OCI-LY7 (cell line): ENCODE measurements around the gene SFXN5. TPM values are rescaled to one million over a fixed set of nuclear protein-coding genes. Genes with fewer than 3 reads are reported as not detected.

Source experiments
- BruUV-seq: library from RNA; stranded (reverse); fragments of 400-500 nt; replicated peaks from 2 replicates; lab custom pipeline; 2021; lab: Mats Ljungman, UMichigan
- CTCF ChIA-PET: fragments of 300-600 bp; sonication (Branson Sonifier 250); formaldehyde crosslinking; loops from one replicate; lab custom pipeline; 2022; ENCODE audit warnings: antibody characterized with exemption; ENCODE audit not compliant: unreplicated experiment; lab: Charles Lee
- POLR2A ChIA-PET: fragments of 300-600 bp; sonication (Branson Sonifier 250); formaldehyde crosslinking; loops from one replicate; lab custom pipeline; 2022; ENCODE audit warnings: antibody characterized with exemption; lab: Charles Lee
- DNase-seq: peaks from one replicate; pipeline ENCODE4 v3.0.0-alpha.2; 2015; ENCODE audit warnings: low spot score
- H2AFZ ChIP-seq: fragments of 200-600 bp; sonication (generic), shearing (Covaris generic); 2 replicates; pipeline ENCODE4 v1.6.1; 2014; ENCODE audit warnings: mild to moderate bottlenecking, antibody characterized with exemption, low read length, moderate library complexity
- H3K27ac ChIP-seq: fragments of 200-600 bp; sonication (generic); 2 replicates; pipeline ENCODE4 v1.5.1; 2014; ENCODE audit warnings: mixed run types, low read depth, mild to moderate bottlenecking, moderate library complexity, low read length, inconsistent platforms; ENCODE audit not compliant: poor library complexity, severe bottlenecking
- H3K36me3 ChIP-seq: fragments of 200-600 bp; sonication (generic); 2 replicates; pipeline ENCODE4 v1.6.1; 2014; ENCODE audit warnings: mild to moderate bottlenecking, antibody characterized with exemption, low read length, moderate library complexity, mixed read lengths; ENCODE audit not compliant: insufficient read depth
- H3K4me1 ChIP-seq: fragments of 200-600 bp; sonication (generic); 2 replicates; pipeline ENCODE4 v1.5.1; 2014; ENCODE audit warnings: mild to moderate bottlenecking, low read length; ENCODE audit not compliant: insufficient read depth, poor library complexity, severe bottlenecking
- H3K4me2 ChIP-seq: fragments of 200-600 bp; sonication (generic); 2 replicates; pipeline ENCODE4 v1.6.1; 2014; ENCODE audit warnings: mild to moderate bottlenecking, low read length
- H3K4me3 ChIP-seq: fragments of 200-600 bp; sonication (generic); 2 replicates; pipeline ENCODE4 v1.5.1; 2014; ENCODE audit warnings: mild to moderate bottlenecking, low read depth, low read length; ENCODE audit not compliant: poor library complexity, severe bottlenecking
- H3K79me2 ChIP-seq: fragments of 200-600 bp; sonication (generic); 2 replicates; pipeline ENCODE4 v1.6.1; 2016; ENCODE audit warnings: low read depth, mild to moderate bottlenecking, low read length, moderate library complexity, mixed read lengths; ENCODE audit not compliant: insufficient read depth
- H3K9me2 ChIP-seq: fragments of 200-600 bp; sonication (generic); 2 replicates; pipeline ENCODE4 v1.6.1; 2016; ENCODE audit warnings: mild to moderate bottlenecking, low read length, mixed read lengths; ENCODE audit not compliant: insufficient read depth
- H3K9me3 ChIP-seq: fragments of 200-600 bp; sonication (generic); 2 replicates; pipeline ENCODE4 v1.6.1; 2014; ENCODE audit warnings: mild to moderate bottlenecking, mixed run types, low read length, mixed read lengths
- H4K20me1 ChIP-seq: fragments of 200-600 bp; sonication (generic); 2 replicates; pipeline ENCODE4 v1.6.1; 2014; ENCODE audit warnings: mild to moderate bottlenecking, antibody characterized with exemption, low read length, moderate library complexity, mixed read lengths; ENCODE audit not compliant: insufficient read depth
- EZH2phosphoT487 ChIP-seq: fragments of 200-600 bp; sonication (generic); IDR thresholded peaks from 2 replicates; pipeline ENCODE4 v1.6.1; 2018; ENCODE audit warnings: low read depth, borderline replicate concordance, mild to moderate bottlenecking, mixed run types, antibody characterized with exemption, low read length, moderate library complexity, mixed read lengths
- intact Hi-C: fragments of 100-400 bp; cut with micrococcal nuclease; formaldehyde crosslinking; loops from one replicate; pipeline ENCODE4 v1.10.0; 2022; ENCODE audit not compliant: unreplicated experiment
- total RNA-seq, 2 experiments: library from RNA; depleted of rRNA in 1 of 2; stranded (reverse); fragments of >200 nt in 1 of 2; shearing (Covaris generic) in 1 of 2; gene quantifications; 2 replicates each; pipeline ENCODE4 v1.2.3, GENCODE V29; 2014 to 2022
- TF ChIP-seq, protein P1 (sequence below): fragments of 200-600 bp; sonication (generic); conservative IDR thresholded peaks from 2 replicates; pipeline ENCODE4 v1.5.1; 2014; ENCODE audit warnings: mild to moderate bottlenecking, antibody characterized with exemption, low read length, moderate library complexity, mixed read lengths

SFXN5 gene
- total RNA-seq, 2 experiments from 2014 or later, result 4.5 to 10.5 TPM

DNA sequence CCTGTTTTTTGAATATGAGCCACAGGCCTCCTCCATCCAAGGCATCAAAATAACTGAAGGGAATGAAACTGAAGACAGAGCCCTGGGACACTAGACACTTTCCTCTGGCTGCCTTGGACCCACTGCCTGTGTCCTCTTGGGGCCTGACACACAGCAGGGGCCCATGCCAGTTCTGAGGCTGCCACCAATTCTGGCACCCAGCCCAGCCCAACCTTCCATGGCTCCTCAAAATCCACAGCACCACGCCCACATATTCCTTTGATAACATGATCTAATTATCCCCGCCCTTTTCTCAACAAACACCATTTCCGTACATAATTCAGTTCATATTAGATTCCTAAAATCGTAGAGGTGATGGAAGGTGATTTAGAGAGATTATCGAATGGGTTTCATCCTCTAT is 90.0 kb downstream of the SFXN5 start:
- intact Hi-C loops, result no loop called here
- H2AFZ ChIP-seq, result no peak overlapping the region
- H3K4me1 ChIP-seq, result no peaks in the 10 kb centered on the region
- H3K9me2 ChIP-seq, result no peaks in the 10 kb centered on the region
- H3K27ac ChIP-seq, result no peak overlapping the region
- no peak overlapping the region for H3K4me2 ChIP-seq
- no TSS peak for BruUV-seq
- H3K79me2 ChIP-seq, result no peaks in the 10 kb centered on the region
- H3K4me3 ChIP-seq, result no peak overlapping the region
- H3K36me3 ChIP-seq, result no peaks in the 10 kb centered on the region
- no peaks in the 10 kb centered on the region for H3K9me3 ChIP-seq
- H4K20me1 ChIP-seq, result no peaks in the 10 kb centered on the region
- ChIA-PET POLR2A (interaction anchor here (0.6 kb wide), 2 partner anchors 120 to 196 kb away, joined by 3 read pairs; no protein-coding TSS in a partner anchor), CTCF (no interaction called here)
- no peak for DNase-seq
- no peak for TF ChIP-seq EZH2phosphoT487
- TF ChIP-seq, protein P1, sequence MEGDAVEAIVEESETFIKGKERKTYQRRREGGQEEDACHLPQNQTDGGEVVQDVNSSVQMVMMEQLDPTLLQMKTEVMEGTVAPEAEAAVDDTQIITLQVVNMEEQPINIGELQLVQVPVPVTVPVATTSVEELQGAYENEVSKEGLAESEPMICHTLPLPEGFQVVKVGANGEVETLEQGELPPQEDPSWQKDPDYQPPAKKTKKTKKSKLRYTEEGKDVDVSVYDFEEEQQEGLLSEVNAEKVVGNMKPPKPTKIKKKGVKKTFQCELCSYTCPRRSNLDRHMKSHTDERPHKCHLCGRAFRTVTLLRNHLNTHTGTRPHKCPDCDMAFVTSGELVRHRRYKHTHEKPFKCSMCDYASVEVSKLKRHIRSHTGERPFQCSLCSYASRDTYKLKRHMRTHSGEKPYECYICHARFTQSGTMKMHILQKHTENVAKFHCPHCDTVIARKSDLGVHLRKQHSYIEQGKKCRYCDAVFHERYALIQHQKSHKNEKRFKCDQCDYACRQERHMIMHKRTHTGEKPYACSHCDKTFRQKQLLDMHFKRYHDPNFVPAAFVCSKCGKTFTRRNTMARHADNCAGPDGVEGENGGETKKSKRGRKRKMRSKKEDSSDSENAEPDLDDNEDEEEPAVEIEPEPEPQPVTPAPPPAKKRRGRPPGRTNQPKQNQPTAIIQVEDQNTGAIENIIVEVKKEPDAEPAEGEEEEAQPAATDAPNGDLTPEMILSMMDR, result no peak

DNA sequence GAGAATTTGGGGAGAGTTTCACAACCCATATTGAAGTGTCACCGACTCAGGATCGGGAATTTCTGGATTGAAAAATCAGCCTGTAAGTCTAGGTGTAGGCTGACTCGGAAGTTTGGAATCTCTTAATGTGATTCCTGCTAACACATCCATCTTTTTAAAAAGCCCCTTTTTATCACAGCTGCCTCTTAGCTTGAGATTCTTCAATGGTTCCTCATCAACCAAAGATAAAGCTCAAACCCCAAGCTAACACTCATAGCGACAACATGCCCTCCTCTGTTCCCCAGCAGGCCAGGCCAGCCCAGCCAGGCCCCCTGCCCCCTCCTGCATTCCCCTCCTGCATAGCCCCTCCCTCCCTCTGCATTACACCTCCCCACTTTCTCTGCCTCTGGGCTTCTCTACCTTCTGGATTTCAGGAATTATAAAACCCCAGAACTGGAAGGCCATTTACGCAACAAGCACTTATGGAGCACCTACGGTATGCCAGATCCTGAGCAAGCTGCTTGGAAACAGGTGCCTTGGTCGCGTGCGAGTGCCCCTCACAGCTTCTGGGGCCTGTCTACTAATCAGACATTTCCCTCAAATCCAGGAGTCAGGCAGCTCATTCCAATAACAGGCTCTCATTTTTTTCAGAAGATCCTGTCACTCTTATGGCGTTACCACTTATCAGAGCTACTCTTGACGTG is 90.8 kb downstream of the SFXN5 start:
- no peaks in the 10 kb centered on the region for H3K9me2 ChIP-seq
- ChIA-PET CTCF (no interaction called here), POLR2A (interaction anchor here (0.6 kb wide), 2 partner anchors 119 to 197 kb away, joined by 3 read pairs; no protein-coding TSS in a partner anchor)
- no peak overlapping the region for H3K4me3 ChIP-seq
- no peak for DNase-seq
- H3K79me2 ChIP-seq, result no peaks in the 10 kb centered on the region
- no peak for TF ChIP-seq EZH2phosphoT487
- TF ChIP-seq, protein P1, result no peak
- intact Hi-C loops, result no loop called here
- BruUV-seq, result no TSS peak
- H3K9me3 ChIP-seq, result no peaks in the 10 kb centered on the region
- H3K4me2 ChIP-seq, result no peak overlapping the region
- no peak overlapping the region for H3K27ac ChIP-seq
- no peaks in the 10 kb centered on the region for H4K20me1 ChIP-seq
- H2AFZ ChIP-seq, result no peak overlapping the region
- no peaks in the 10 kb centered on the region for H3K4me1 ChIP-seq
- no peaks in the 10 kb centered on the region for H3K36me3 ChIP-seq

DNA sequence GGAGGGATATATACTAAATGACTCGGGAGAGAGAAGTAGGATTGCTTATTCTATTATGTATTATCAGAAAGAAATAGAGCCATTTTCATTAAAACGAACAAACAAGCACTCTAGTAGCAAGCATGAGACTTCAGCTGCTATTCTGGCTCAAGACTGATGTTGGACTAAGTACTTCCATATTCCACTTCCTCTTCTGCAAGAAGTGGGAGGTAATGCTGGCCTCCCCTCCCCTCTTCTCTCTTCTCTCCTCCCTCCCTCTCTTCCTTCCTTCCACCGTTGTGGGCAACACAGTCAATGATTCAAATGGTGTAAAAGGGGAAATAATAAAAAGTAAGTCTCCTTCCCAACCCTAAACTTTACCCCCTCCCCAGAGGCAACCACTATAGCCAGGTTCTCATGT is 91.6 kb downstream of the SFXN5 start:
- TF ChIP-seq, protein P1, result no peak
- TF ChIP-seq EZH2phosphoT487, result no peak
- Histone ChIP-seq H3K79me2 (no peaks in the 10 kb centered on the region), H3K9me3 (no peaks in the 10 kb centered on the region), H3K27ac (no peak overlapping the region), H3K4me1 (no peaks in the 10 kb centered on the region), H3K9me2 (no peaks in the 10 kb centered on the region), H3K4me3 (no peak overlapping the region), H2AFZ (no peak overlapping the region), H3K4me2 (no peak overlapping the region), H3K36me3 (no peaks in the 10 kb centered on the region), H4K20me1 (no peaks in the 10 kb centered on the region)
- no TSS peak for BruUV-seq
- DNase-seq, result peak; percentile 16
- ChIA-PET CTCF (no interaction called here), POLR2A (no interaction called here)
- intact Hi-C loops, result no loop called here
